ENCODE results near the gene CD55. TPM values are rescaled to one million over a fixed set of nuclear protein-coding genes. Genes with fewer than 3 reads are reported as not detected.

The CD55 gene
- total RNA-seq, 2 donors from 2014 or later = 22.8 to 30.2 TPM

DNA sequence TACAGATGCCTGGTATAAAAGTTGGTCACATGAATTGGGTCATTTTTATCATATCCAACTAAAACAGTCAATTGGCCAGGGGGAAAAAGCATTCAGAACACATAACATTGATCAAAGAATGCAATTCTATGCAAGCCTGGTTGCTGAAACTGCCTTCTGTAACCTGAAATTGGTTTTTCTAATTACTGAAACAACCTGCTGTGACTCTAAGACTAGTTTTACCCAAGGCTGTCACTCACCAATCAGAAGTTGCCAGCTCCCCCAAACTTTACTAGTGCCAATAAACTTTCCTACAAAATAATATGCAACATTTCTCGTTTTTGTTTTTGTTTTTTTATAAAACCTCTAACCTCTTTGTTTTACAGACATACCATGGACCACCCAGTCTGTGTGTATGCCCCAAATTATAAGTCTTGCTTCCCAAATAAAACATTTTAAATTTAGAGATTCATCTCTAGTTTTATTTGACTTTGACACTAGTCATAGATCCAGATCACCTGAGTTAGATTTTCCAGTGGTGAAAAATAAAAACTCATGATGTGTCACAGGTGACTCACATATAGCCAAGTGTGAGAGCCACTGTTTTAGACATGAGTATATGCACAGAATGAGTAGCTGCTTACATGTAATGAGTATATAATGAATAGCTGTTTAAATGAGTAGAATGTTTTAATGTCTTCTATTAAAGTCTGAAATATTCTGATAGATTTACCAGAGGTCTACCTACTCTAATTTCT lies 68.4 kb downstream of the CD55 start:
- WGBS = 29% methylated on average over 1 of the region's 1 CpG
- TF ChIP-seq POLR2A (IDR thresholded peaks at IDR 0.05) (no peak), POLR2AphosphoS5 (IDR thresholded peaks at IDR 0.05) (no peak)
- TF ChIP-seq, protein P1, sequence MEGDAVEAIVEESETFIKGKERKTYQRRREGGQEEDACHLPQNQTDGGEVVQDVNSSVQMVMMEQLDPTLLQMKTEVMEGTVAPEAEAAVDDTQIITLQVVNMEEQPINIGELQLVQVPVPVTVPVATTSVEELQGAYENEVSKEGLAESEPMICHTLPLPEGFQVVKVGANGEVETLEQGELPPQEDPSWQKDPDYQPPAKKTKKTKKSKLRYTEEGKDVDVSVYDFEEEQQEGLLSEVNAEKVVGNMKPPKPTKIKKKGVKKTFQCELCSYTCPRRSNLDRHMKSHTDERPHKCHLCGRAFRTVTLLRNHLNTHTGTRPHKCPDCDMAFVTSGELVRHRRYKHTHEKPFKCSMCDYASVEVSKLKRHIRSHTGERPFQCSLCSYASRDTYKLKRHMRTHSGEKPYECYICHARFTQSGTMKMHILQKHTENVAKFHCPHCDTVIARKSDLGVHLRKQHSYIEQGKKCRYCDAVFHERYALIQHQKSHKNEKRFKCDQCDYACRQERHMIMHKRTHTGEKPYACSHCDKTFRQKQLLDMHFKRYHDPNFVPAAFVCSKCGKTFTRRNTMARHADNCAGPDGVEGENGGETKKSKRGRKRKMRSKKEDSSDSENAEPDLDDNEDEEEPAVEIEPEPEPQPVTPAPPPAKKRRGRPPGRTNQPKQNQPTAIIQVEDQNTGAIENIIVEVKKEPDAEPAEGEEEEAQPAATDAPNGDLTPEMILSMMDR (IDR thresholded peaks at IDR 0.05) = no peak
- intact Hi-C loops (cut with DNase I) = no loop called here

DNA sequence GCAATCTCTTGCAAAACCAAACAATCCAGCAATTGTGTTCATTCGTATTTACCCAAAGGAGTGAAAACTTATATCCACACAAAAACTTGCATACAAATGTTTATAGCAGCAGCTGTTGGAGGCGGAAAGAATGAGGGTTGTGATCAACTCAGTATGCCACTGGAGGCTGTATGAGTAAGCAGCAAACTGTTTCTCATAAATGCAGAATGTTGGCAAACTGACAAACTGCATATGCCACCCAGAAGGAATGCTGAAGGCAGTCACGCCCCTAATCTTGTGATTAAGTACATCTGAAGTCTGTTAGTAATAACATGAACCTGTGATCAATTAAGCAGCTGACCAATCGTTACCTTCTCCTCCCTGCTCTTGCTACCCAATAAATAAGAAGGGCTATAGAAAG lies 72.1 kb downstream of the CD55 start:
- TF ChIP-seq POLR2A (IDR thresholded peaks at IDR 0.05) (no peak), POLR2AphosphoS5 (IDR thresholded peaks at IDR 0.05) (no peak)
- TF ChIP-seq, protein P1 (IDR thresholded peaks at IDR 0.05) = no peak
- peak; percentile 8 for DNase-seq (ENCODE audit: low spot score)
- H3K36me3 ChIP-seq = no peaks in the 10 kb centered on the region
- H3K4me1 ChIP-seq (replicated peaks) = no peaks in the 10 kb centered on the region
- no peaks in the 10 kb centered on the region for H3K9me3 ChIP-seq
- no peak overlapping the region for H3K27ac ChIP-seq
- 43% methylated on average over 4 of the region's 4 CpGs for WGBS
- H3K4me3 ChIP-seq = no peak overlapping the region
- no peaks in the 10 kb centered on the region for H3K27me3 ChIP-seq (replicated peaks; ENCODE audit: insufficient read depth)
- intact Hi-C loops (cut with DNase I) = no loop called here

More for the DNA sequence above, 68.4 kb downstream of the CD55 start:
- Histone ChIP-seq H3K36me3 (no peaks in the 10 kb centered on the region), H3K27ac (no peak overlapping the region), H3K9me3 (no peaks in the 10 kb centered on the region), H3K4me1 (replicated peaks) (no peaks in the 10 kb centered on the region), H3K27me3 (replicated peaks; ENCODE audit: insufficient read depth) (no peaks in the 10 kb centered on the region), H3K4me3 (no peak overlapping the region)
- DNase-seq (ENCODE audit: low spot score) = no peak

DNA sequence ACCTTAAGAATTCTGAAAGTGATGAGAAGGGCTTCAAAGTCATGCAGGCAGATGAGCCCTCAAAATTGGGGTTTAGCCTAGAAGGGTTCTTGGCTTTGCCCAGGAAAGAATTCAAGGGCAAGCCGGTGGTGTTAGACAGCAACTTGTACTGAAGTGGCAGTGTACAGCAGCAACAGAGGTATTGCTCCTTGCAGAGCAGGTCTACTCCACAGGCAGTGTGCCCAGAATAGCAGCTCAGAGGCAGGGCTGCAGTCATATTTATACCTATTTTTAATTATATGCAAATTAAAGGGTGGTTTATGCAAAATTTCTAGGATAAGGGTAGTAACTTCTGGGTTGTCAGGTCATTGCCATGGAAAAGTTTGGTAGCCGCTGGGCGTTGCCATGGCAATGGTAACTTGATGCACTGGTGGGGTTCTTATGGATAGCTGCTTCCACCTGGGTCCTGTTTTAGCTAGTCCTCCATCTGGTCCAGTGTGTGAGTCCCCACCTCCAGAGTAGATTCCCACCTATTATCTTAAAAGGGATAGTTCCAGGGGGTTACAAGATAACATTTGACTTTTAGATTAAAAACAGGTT lies 74.8 kb downstream of the CD55 start:
- intact Hi-C loops (cut with DNase I) = no loop called here
- Histone ChIP-seq H3K4me3 (no peak overlapping the region), H3K27ac (no peak overlapping the region), H3K36me3 (no peaks in the 10 kb centered on the region), H3K27me3 (replicated peaks; ENCODE audit: insufficient read depth) (no peaks in the 10 kb centered on the region), H3K9me3 (no peaks in the 10 kb centered on the region), H3K4me1 (replicated peaks) (no peaks in the 10 kb centered on the region)
- TF ChIP-seq POLR2A (IDR thresholded peaks at IDR 0.05) (no peak), POLR2AphosphoS5 (IDR thresholded peaks at IDR 0.05) (no peak)
- TF ChIP-seq, protein P1 (IDR thresholded peaks at IDR 0.05) = no peak
- WGBS = 65% methylated on average over 3 of the region's 3 CpGs
- no peak for DNase-seq (ENCODE audit: low spot score)

DNA sequence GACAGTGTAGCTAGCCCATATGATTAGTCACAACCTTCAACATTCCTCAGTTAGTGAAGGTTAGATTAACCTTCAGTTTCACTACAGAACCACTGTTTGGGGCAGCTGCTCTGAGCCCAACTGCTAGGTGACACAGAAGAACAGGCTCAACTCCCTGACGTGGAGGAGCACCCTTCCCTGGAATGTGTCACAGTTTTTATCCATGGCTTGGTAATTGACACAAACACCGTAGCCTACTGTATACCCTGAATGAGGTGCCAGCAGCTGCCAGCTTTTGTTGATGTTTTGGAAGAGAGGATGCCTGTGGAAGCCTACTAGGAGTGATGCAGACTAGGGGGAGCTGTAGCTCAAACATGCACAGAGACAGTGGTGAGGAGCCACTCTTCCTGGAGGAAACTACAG lies 76.0 kb downstream of the CD55 start:
- Histone ChIP-seq H3K27me3 (replicated peaks; ENCODE audit: insufficient read depth) (no peaks in the 10 kb centered on the region), H3K27ac (no peak overlapping the region), H3K4me3 (no peak overlapping the region), H3K4me1 (replicated peaks) (no peaks in the 10 kb centered on the region), H3K9me3 (no peaks in the 10 kb centered on the region), H3K36me3 (no peaks in the 10 kb centered on the region)
- TF ChIP-seq POLR2A (IDR thresholded peaks at IDR 0.05) = no peak
- no peak for TF ChIP-seq POLR2AphosphoS5 (IDR thresholded peaks at IDR 0.05)
- TF ChIP-seq, protein P1 (IDR thresholded peaks at IDR 0.05) = no peak
- DNase-seq (ENCODE audit: low spot score) = no peak
- WGBS = 58% methylated on average over 2 of the region's 2 CpGs
- intact Hi-C loops (cut with DNase I) = no loop called here

DNA sequence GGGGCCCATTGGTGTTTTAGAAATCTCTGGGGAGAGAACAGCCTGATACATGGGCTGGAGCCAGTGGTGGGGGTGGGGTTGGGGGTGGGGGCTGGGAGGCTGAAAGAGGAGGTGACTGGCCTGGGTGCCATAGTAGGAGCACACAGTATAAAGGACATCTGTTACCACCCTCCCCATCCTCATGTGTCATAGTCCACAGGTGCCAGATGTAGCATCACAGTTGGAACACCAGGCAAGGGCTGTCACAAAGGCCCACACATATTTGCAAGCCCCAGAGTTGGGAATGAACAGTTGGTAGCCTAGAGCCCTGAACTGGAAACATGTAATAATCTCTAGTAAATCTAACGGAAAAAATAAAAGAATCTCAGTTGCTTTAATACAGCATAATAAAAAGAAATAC lies 77.5 kb downstream of the CD55 start:
- no peaks in the 10 kb centered on the region for H3K36me3 ChIP-seq
- no peak for DNase-seq (ENCODE audit: low spot score)
- TF ChIP-seq, protein P1 (IDR thresholded peaks at IDR 0.05) = no peak
- no peak for TF ChIP-seq POLR2AphosphoS5 (IDR thresholded peaks at IDR 0.05)
- TF ChIP-seq POLR2A (IDR thresholded peaks at IDR 0.05) = no peak
- H3K4me1 ChIP-seq (replicated peaks) = no peaks in the 10 kb centered on the region
- no peak overlapping the region for H3K27ac ChIP-seq
- no peaks in the 10 kb centered on the region for H3K27me3 ChIP-seq (replicated peaks; ENCODE audit: insufficient read depth)
- H3K4me3 ChIP-seq = no peak overlapping the region
- 68% methylated on average over 1 of the region's 1 CpG for WGBS
- intact Hi-C loops (cut with DNase I) = no loop called here
- H3K9me3 ChIP-seq = no peaks in the 10 kb centered on the region

Data from prostate gland (tissue), 2 donors.